ENCODE data around the gene WDR46. TPM values are rescaled to one million over a fixed set of nuclear protein-coding genes. Genes with fewer than 3 reads are reported as not detected.
"Not testable (repeated sequence)": the region's sequence is repeated elsewhere in the genome, so short reads cannot be mapped to it uniquely, and the experiment has no call there.

Gene WDR46
- polyA plus RNA-seq, 1 experiment = 43.3 TPM

DNA sequence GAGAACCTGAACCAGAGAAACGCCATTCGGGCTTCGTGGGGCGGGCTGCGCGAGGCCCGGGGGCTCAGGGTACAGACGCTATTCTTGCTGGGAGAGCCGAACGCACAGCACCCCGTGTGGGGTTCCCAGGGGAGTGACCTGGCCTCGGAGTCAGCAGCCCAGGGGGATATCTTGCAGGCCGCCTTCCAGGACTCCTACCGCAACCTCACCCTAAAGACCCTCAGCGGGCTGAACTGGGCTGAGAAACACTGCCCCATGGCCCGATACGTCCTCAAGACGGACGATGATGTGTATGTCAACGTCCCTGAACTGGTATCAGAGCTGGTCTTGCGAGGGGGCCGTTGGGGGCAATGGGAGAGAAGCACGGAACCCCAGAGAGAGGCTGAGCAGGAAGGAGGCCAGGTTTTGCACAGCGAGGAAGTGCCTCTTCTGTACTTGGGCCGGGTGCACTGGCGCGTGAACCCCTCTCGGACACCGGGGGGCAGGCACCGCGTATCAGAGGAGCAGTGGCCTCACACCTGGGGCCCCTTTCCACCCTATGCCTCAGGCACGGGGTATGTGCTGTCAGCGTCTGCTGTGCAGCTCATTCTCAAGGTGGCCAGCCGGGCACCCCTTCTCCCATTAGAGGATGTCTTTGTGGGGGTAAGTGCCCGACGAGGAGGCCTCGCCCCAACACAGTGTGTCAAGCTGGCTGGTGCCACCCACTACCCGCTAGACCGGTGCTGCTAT, 11.2 kb downstream of the WDR46 start:
- Histone ChIP-seq H3K4me3 (ENCODE audit: low read depth, low read length) (peak overlapping the region; percentile 50), H3K27ac (ENCODE audit: low read depth, low read length) (peak overlapping the region; percentile 68), H3K27me3 (ENCODE audit: control insufficient read depth, insufficient read depth, low read length) (no peaks in the 10 kb centered on the region), H3K9me3 (ENCODE audit: control insufficient read depth, insufficient read depth, low read length) (no peaks in the 10 kb centered on the region)
- no peak for DNase-seq (ENCODE audit: low read depth, low spot score)
- CTCF ChIA-PET = interaction anchor here (0.5 to 2.0 kb wide), 4 partner anchors 11 to 129 kb away, joined by 3 to 8 read pairs (median 4); partner anchors contain the start of gene WDR46
- TF ChIP-seq, protein P1, sequence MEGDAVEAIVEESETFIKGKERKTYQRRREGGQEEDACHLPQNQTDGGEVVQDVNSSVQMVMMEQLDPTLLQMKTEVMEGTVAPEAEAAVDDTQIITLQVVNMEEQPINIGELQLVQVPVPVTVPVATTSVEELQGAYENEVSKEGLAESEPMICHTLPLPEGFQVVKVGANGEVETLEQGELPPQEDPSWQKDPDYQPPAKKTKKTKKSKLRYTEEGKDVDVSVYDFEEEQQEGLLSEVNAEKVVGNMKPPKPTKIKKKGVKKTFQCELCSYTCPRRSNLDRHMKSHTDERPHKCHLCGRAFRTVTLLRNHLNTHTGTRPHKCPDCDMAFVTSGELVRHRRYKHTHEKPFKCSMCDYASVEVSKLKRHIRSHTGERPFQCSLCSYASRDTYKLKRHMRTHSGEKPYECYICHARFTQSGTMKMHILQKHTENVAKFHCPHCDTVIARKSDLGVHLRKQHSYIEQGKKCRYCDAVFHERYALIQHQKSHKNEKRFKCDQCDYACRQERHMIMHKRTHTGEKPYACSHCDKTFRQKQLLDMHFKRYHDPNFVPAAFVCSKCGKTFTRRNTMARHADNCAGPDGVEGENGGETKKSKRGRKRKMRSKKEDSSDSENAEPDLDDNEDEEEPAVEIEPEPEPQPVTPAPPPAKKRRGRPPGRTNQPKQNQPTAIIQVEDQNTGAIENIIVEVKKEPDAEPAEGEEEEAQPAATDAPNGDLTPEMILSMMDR (IDR thresholded peaks at IDR 0.05; ENCODE audit: low read depth, low read length) = no peak
- POLR2A ChIA-PET = interaction anchor here (0.5 to 3.2 kb wide), 13 partner anchors 11 to 1603 kb away, joined by 3 to 18 read pairs (median 7); partner anchors contain the start of genes PFDN6, RGL2, RING1 and WDR46

DNA sequence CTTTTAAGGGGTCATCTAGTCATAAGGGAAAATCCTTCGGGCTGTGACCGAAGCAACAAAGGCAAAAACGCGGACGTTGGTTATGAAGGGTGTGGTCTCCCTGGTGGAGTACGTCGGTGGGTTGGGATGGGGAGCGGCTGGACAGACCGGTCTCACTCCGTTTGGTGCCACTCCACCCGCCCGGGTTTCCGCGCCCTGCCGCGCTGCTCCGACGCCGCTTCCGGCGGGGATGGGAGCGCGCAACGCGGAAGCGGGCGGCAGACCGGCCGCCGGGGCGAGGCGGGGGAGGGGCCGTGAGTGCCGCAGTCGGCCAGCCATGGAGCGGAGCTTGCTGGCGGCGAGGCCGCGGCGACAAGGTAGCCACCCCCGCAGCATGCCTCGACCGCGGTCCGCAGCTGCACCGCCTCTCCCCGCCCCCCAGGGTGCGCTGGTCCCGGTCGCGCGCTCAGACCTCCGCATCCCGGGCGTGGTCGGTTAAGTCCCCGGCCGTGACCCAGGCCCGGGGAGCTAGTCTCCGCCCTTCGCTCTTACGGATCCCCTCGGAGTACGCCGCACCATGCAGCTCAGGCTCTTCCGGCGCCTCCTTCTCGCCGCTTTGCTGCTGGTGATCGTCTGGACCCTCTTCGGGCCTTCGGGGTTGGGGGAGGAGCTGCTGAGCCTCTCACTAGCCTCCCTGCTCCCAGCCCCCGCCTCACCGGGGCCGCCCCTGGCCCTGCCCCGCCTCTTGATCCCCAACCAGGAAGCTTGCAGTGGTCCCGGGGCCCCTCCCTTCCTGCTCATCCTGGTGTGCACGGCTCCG, 12.0 kb downstream of the WDR46 start, which contains the start of gene B3GALT4:
B3GALT4 (plus strand) TSS at position 260 of the 799 bp plus-strand sequence; CDS start at position 557, 297 bp downstream.
- no peak for DNase-seq (ENCODE audit: low read depth, low spot score)
- POLR2A ChIA-PET = interaction anchor here (0.6 to 3.2 kb wide), 11 partner anchors 11 to 306 kb away, joined by 3 to 18 read pairs (median 7); partner anchors contain the start of genes PFDN6, RGL2, RING1 and WDR46
- peak within 1 kb of the TSS; percentile 68 for H3K27ac ChIP-seq (ENCODE audit: low read depth, low read length)
- CTCF ChIA-PET = interaction anchor here (1.2 to 2.0 kb wide), 3 partner anchors 12 to 130 kb away, joined by 4 to 8 read pairs (median 4); partner anchors contain the start of gene WDR46
- TF ChIP-seq, protein P1 (IDR thresholded peaks at IDR 0.05; ENCODE audit: low read depth, low read length) = peak; percentile 45
- H3K27me3 ChIP-seq (ENCODE audit: control insufficient read depth, insufficient read depth, low read length) = no peaks in the 10 kb centered on the region
- peak within 1 kb of the TSS; percentile 50 for H3K4me3 ChIP-seq (ENCODE audit: low read depth, low read length)
- no peaks in the 10 kb centered on the region for H3K9me3 ChIP-seq (ENCODE audit: control insufficient read depth, insufficient read depth, low read length)

DNA sequence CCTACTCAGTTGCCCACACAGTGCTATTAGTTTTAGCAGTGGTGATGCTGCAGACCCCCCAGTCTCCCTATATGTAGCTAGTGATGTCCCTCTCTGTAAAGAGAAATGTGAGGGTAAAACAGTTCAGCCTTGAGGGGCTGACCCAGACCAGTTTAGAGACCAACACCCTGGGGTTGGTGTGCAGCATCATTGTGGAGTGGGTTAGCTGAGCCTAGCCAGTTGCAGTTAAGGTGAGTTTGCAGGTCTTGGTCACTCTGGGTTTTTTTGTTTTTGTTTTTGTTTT, 12.5 kb downstream of the WDR46 start:
- no peaks in the 10 kb centered on the region for H3K9me3 ChIP-seq (ENCODE audit: control insufficient read depth, insufficient read depth, low read length)
- no peak for DNase-seq (ENCODE audit: low read depth, low spot score)
- H3K27me3 ChIP-seq (ENCODE audit: control insufficient read depth, insufficient read depth, low read length) = no peaks in the 10 kb centered on the region
- POLR2A ChIA-PET = interaction anchor here (1.7 to 3.2 kb wide), 5 partner anchors 13 to 305 kb away, joined by 6 to 18 read pairs (median 9); partner anchors contain the start of genes PFDN6, RGL2, WDR46 and ZBTB22
- peak overlapping the region; percentile 11 for H3K27ac ChIP-seq (ENCODE audit: low read depth, low read length)
- TF ChIP-seq, protein P1 (IDR thresholded peaks at IDR 0.05; ENCODE audit: low read depth, low read length) = no peak
- CTCF ChIA-PET = interaction anchor here (1.2 kb wide), 1 partner anchor 12 kb away, joined by 4 read pairs; the partner anchor contains the start of gene WDR46
- peak overlapping the region; percentile 50 for H3K4me3 ChIP-seq (ENCODE audit: low read depth, low read length)

DNA sequence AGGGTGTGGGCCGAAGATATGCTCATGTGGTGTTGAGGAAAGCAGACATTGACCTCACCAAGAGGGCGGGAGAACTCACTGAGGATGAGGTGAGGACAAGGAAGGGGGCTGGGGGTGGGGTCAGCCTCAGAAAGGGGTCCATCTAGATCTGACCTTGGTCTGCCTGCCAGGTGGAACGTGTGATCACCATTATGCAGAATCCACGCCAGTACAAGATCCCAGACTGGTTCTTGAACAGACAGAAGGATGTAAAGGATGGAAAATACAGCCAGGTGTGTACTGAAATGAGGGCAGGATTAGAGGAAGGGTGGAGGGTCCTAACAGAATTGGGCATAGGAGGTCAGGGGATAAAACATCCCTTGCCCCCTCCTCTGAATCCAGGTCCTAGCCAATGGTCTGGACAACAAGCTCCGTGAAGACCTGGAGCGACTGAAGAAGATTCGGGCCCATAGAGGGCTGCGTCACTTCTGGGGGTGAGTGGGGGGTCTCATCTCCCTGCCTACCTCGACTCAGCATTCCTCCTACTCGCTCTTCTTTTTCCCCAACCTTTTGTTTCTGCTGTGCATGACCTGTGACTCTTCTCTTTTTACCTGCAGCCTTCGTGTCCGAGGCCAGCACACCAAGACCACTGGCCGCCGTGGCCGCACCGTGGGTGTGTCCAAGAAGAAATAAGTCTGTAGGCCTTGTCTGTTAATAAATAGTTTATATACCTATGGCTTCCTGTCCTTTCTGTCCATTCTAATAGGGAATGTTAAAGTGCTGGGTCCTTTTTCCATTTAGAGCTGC, 13.1 kb downstream of the WDR46 start:
- Histone ChIP-seq H3K4me3 (ENCODE audit: low read depth, low read length) (peak overlapping the region; percentile 50), H3K27ac (ENCODE audit: low read depth, low read length) (peak overlapping the region; percentile 11)
- not testable (repeated sequence) for H3K27me3 ChIP-seq (ENCODE audit: control insufficient read depth, insufficient read depth, low read length); DNase-seq (ENCODE audit: low read depth, low spot score); H3K9me3 ChIP-seq (ENCODE audit: control insufficient read depth, insufficient read depth, low read length)
- POLR2A ChIA-PET = interaction anchor here (1.7 to 3.2 kb wide), 5 partner anchors 13 to 305 kb away, joined by 6 to 18 read pairs (median 9); partner anchors contain the start of genes PFDN6, RGL2, WDR46 and ZBTB22
- CTCF ChIA-PET = interaction anchor here (1.1 kb wide), 1 partner anchor 13 kb away, joined by 3 read pairs; the partner anchor contains the start of gene WDR46

Measured in AG04450 (cell line).